ENCODE results near the gene BCL2.
"Not testable (repeated sequence)": the region's sequence is repeated elsewhere in the genome, so short reads cannot be mapped to it uniquely, and the experiment has no call there.

The BCL2 gene

DNA sequence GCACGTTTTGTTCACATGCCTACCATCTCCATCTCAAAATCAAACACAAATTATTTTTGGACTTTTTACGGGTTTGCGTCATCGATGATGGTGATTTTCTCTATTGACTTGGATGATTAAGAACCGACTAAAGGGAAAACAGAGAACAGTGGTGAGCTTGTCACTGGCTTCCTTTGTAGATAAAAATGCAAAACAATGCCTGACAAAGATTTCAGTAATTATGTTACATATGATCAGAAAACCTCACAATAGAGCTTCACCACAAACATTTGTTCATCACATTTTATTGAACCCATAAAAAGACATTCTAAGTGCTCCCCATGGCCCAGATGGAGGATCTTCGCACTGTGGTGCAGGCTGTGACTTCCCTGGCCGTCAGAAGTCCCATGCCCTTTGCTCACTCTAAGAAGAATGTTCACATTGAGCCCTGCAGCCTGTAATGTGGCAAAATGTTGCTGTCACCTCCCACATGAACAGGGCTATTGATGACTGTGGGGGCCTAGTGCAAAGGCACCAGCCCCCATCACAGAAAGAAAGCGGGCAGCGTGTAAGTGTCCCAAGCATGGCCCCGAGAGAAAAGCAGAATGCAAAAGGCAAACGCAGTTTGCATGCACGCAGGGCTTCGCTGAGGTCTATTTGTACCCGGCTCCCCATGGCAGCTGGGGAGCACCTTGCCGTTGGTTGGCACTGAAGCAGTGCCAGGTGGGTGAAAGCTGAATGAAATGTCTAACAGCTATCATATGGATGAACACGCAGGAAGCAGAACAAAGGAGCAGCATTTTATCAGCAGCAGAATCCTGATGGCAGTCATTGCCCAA is 60.6 kb downstream of the BCL2 start:
- no peak for DNase-seq (ENCODE audit: low read depth in 3 of 3)

GRCh38 chr18:63257453-63257852 is 62.1 kb downstream of the BCL2 start:
- DNase-seq (ENCODE audit: low read depth in 3 of 3): no peak

DNA sequence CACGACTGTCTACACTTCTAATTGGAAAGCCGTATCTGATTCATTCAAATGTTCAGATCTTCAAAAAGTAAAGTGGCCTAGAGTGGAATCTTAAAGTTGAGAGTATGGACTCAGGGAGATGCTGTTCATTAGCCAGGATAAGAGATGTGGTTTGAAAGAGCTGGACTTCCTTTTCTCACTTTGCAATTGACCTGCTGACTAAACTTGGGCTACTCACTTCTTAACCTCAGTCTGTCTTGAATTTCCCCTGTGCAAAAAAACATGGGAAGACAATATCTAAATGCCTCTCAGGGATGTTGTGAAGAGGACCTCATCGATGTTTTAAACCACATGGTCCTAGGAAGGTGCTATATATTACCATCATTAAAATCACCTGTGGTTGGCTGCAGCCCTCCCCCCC is 64.1 kb downstream of the BCL2 start:
- DNase-seq (ENCODE audit: low read depth in 3 of 3): no peak

DNA sequence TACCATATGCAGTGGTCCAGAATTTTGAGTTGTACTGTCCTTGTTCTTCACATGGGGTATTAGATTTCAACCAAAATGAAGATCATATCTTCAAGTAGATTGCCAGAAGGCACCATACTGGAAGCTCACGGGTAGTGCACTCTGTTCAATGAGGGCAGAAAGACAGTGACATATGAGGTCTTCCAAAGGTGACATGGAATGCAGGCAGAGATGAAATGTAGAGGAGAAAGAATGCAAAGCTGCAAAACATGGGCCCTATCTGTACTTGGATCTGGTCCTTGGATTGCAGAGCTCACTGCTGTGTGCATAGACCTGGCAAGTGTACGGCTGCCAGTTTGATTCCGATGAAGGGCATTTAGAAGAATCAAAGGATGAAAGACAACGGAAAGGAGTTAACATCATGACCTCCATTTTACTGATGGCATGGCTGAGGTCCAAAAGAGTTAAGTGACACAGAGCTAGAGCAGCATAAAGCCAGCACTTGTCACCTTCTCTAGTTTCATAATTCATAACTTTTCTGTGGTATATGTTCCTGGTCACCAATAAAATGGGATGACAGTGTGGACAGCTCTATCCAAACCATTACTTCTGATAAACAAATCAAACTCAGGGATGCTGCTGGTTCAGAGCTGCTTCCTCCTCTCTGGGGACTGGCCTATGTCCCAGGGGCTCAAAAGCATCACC is 64.7 kb downstream of the BCL2 start:
- no peak for DNase-seq (ENCODE audit: low read depth in 3 of 3)

GRCh38 chr18:63253428-63254372 is 65.9 kb downstream of the BCL2 start:
- no peak for DNase-seq (ENCODE audit: low read depth in 3 of 3)

GRCh38 chr18:63253014-63253413 is 66.6 kb downstream of the BCL2 start:
- DNase-seq (ENCODE audit: low read depth in 3 of 3): no peak

DNA sequence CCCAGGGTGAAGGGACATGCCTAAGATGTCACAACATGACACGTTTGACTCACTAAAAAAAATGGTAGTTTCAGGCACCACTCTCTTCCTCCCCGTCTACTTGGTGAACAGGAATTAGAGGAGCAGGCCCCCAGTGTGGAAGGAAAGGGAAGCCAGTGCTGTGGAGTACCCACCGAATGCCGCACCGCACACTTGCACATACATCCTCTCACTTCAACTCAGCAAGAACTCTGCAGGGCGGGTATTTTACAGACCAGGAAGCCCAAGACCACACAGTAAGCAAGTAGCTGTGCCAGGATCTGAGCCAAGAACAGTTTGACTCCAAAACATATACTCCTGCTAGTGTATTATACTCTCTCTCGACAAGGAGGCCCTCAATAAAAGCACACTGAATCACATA is 69.8 kb downstream of the BCL2 start:
- DNase-seq (ENCODE audit: low read depth in 3 of 3): no peak

- no peak for DNase-seq (ENCODE audit: low read depth in 3 of 3)
Observed at GRCh38 chr18:63247926-63248325, 71.6 kb downstream of the BCL2 start.

GRCh38 chr18:63247506-63247905 is 72.1 kb downstream of the BCL2 start:
- DNase-seq (ENCODE audit: low read depth in 3 of 3): no peak

DNA sequence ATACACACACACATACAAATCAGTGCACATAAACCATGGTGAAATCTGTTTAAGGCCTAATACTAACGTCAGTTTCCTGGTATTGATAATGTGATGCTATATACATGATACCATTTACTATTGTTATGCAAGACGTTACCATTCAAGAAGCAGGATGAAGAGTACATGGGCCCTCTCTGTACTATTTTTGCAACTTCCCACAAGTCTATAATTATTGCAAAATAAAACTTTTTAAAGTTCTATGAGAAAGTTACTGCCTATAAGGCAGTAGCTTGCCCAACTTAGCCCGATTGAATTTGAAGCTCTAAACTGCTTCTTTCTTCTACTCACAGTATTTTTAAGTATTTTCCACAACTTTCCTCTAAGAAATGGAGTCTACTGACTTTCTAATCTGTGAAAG is 74.0 kb downstream of the BCL2 start:
- DNase-seq (ENCODE audit: low read depth in 3 of 3): no peak

GRCh38 chr18:63244607-63245006 is 75.0 kb downstream of the BCL2 start:
- DNase-seq (ENCODE audit: low read depth in 3 of 3): no peak

DNA sequence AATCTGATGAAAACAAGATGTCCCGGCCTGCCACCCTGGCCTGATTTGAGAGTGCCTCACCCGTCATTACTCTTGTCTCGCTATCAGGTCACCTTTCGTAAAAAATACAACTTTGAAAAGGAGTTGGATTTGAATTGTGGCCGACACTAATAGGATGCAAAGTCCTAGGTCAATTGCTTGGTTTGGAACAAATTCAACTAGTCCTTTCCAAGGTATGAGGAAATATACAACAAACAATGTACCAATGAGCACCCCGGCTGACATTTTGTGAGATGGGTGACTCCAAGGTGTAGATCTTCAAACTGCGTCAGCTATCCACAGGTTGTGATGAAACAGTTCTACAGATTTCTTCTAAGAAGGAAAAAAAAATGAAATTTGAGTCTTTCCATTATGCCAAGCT is 77.8 kb downstream of the BCL2 start:
- DNase-seq (ENCODE audit: low read depth in 3 of 3): no peak

GRCh38 chr18:63241317-63241712 is 78.3 kb downstream of the BCL2 start:
- no peak for DNase-seq (ENCODE audit: low read depth in 3 of 3)

DNA sequence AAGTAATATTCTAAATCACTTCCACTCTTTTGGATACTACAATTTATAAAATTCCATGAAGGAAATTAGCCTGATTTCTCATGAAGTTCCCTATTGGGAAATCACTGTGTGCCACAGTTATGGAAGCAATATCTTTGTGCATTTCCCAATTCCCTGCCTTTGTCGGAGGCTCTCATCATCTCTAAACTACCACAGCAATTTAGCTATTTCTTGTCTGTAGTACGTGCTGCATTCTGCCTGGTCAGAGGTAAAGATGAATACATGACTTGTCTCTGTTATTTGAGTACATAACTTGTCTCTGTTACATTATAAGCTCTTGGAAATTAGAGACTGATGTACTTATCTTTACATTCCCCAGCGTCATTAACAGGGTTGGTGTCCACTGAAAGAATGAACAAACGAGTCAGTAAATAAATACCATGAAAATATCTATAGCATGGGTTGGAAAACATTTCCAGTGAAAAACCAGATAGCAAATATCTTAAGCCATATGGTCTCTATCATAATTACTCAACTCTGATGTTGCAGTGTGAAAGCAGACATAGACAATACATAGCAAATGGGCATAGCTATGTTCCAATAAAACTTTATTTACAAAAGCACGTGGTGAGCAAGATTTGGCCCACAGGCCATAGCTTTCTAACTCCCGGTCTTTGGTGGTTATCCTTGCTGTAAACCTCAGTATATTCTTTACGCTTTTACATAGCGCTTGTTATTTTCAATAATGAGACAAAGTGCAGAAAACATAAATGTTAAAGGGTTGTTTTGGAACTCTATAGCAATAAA is 78.8 kb downstream of the BCL2 start:
- DNase-seq (ENCODE audit: low read depth in 3 of 3): no peak

- no peak for DNase-seq (ENCODE audit: low read depth in 3 of 3)
Observed at GRCh38 chr18:63238693-63239075, 80.9 kb downstream of the BCL2 start.

- DNase-seq (ENCODE audit: low read depth in 3 of 3): no peak
Observed at GRCh38 chr18:63237881-63238692, 81.5 kb downstream of the BCL2 start.

- DNase-seq (ENCODE audit: low read depth in 3 of 3): no peak
Observed at GRCh38 chr18:63236921-63237846, 82.4 kb downstream of the BCL2 start.

- DNase-seq (ENCODE audit: low read depth in 3 of 3): no peak
Observed at GRCh38 chr18:63236406-63236805, 83.2 kb downstream of the BCL2 start.

- DNase-seq (ENCODE audit: low read depth in 3 of 3): not testable (repeated sequence)
Observed at GRCh38 chr18:63235920-63236319, 83.6 kb downstream of the BCL2 start.

DNA sequence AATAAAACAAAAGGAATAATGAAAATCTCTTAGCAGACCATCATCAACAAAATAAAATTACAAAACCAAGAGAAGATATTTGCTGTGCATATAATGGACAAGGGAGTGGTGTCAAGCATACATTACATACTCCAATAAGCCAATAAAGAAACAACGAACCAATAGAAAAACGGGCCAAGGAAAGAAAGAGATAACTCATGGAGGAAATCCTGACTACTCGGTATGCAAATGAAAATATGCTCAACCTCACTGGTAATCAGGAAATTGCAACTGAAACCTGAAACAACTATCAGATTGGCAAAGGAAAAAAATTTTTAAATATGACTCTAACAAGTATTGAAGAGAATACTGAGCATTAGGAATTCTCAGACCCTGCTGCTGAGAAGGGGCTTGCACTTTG is 84.7 kb downstream of the BCL2 start:
- DNase-seq (ENCODE audit: low read depth in 3 of 3): no peak

All from stimulated activated CD4-positive, alpha-beta T cell treated with anti-CD3 and anti-CD28 coated beads, TNF-alpha, amount 100 ng/mL, for 48 hours (primary cell).